HepG2 (cell line): Measurements from ENCODE around the gene UBL3. TPM values are rescaled to one million over a fixed set of nuclear protein-coding genes. Genes with fewer than 3 reads are reported as not detected.

Experiments used
- ATAC-seq: fragments of 200-7000 bp; cut with Tn5 transposase; 3 replicates; pipeline ENCODE4 v1.9.1; 2020; ENCODE audit warnings: mild to moderate bottlenecking, moderate library complexity
- BruUV-seq: library from RNA; stranded (reverse); fragments of 400-500 nt; replicated peaks from 2 replicates; lab custom pipeline; 2021; lab: Mats Ljungman, UMichigan
- CTCF ChIA-PET: fragments of 300-600 bp; formaldehyde crosslinking; extraction: SDS; loops from one replicate; lab custom pipeline; 2021; ENCODE audit warnings: low total read pairs, inconsistent platforms, low intra/inter-chr PET ratio; lab: Yijun Ruan, JAX
- POLR2A ChIA-PET: fragments of 350-600 bp; sonication (Branson Sonifier 250); formaldehyde crosslinking; loops from one replicate; lab custom pipeline; 2020; ENCODE audit warnings: antibody characterized with exemption, inconsistent platforms; lab: Yijun Ruan, JAX
- DNase-seq: peaks from one replicate; pipeline ENCODE4 v3.0.0-alpha.2; 2015; ENCODE audit warnings: low spot score
- FAIRE-seq: peaks from 3 replicates; lab custom pipeline; 2011; peaks lifted over from hg19 to GRCh38; lab: Jason Lieb, UNC
- H2AFZ ChIP-seq: one replicate; pipeline ENCODE4 v1.6.1; 2011; ENCODE audit warnings: low read length, inconsistent platforms
- H3K27ac ChIP-seq: fragments of 300-600 bp; 3 replicates; pipeline ENCODE4 v1.8.0; 2011; ENCODE audit warnings: mixed run types, mild to moderate bottlenecking, mixed read lengths, low read length, inconsistent platforms; ENCODE audit not compliant: insufficient read depth; ENCODE audit errors: extremely low read length
- H3K27me3 ChIP-seq, 2 experiments: fragments of 200-600 bp in 1 of 2; 2 replicates in 1 of 2; 3 replicates in 1 of 2; pipeline versions ENCODE4 v1.6.0 to v1.8.0; 2011; ENCODE audit warnings: low read length in 2 of 2, mild to moderate bottlenecking in 2 of 2, moderate library complexity in 2 of 2, inconsistent platforms in 1 of 2; ENCODE audit not compliant: insufficient read depth in 2 of 2, control insufficient read depth in 1 of 2
- H3K36me3 ChIP-seq, 2 experiments: fragments of 200-600 bp in 1 of 2; replicated peaks in 1 of 2; 2 replicates in 1 of 2; 3 replicates in 1 of 2; pipeline versions ENCODE4 v1.5.1 to v1.8.0; 2011; ENCODE audit warnings: low read length in 2 of 2, inconsistent platforms in 1 of 2; ENCODE audit not compliant: insufficient read depth in 2 of 2, control insufficient read depth in 1 of 2
- H3K4me1 ChIP-seq: 2 replicates; pipeline ENCODE4 v1.5.1; 2012; ENCODE audit warnings: low read length, inconsistent platforms; ENCODE audit not compliant: insufficient read depth
- H3K4me2 ChIP-seq: 2 replicates; pipeline ENCODE4 v1.6.0; 2011; ENCODE audit warnings: low read depth, low read length, inconsistent platforms
- H3K4me3 ChIP-seq, 3 experiments: fragments of 200-600 bp in 1 of 3; sonication (generic), shearing (Covaris generic) in 1 of 3; replicated peaks in 1 of 3; 2 replicates each; pipeline ENCODE4 v1.5.1; 2011 to 2016; ENCODE audit warnings: low read length in 3 of 3, inconsistent platforms in 2 of 3, low read depth in 2 of 3, mild to moderate bottlenecking in 2 of 3, control low read depth in 1 of 3, mixed read lengths in 1 of 3; ENCODE audit not compliant: insufficient read depth in 1 of 3
- H3K79me2 ChIP-seq: one replicate; pipeline ENCODE4 v1.6.1; 2011; ENCODE audit warnings: low read length, inconsistent platforms; ENCODE audit not compliant: insufficient read depth
- H3K9ac ChIP-seq: 2 replicates; pipeline ENCODE4 v1.6.0; 2011; ENCODE audit warnings: mild to moderate bottlenecking, low read depth, low read length, inconsistent platforms; ENCODE audit not compliant: insufficient read depth
- H3K9me3 ChIP-seq: 2 replicates; pipeline ENCODE4 v1.5.1; 2012; ENCODE audit warnings: mild to moderate bottlenecking, low read length
- H4K20me1 ChIP-seq: 2 replicates; pipeline ENCODE4 v1.6.0; 2011; ENCODE audit warnings: inconsistent platforms, mild to moderate bottlenecking, low read length, moderate library complexity; ENCODE audit not compliant: insufficient read depth
- CCDC6 ChIP-seq: sonication (generic); formaldehyde crosslinking; IDR thresholded peaks from 2 replicates; pipeline ENCODE4 v1.8.1; 2022; ENCODE audit warnings: mild to moderate bottlenecking, missing genetic modification reagents, moderate library complexity
- FOXP1 ChIP-seq, 2 experiments: fragments of 450-650 bp in 1 of 2; IDR thresholded peaks; 2 replicates each; pipeline ENCODE4 v1.6.1; 2017 to 2018; ENCODE audit warnings: antibody characterized with exemption in 1 of 2
- KLF6 ChIP-seq: IDR thresholded peaks from 2 replicates; pipeline ENCODE4 v1.8.0; 2016; ENCODE audit warnings: missing biosample characterization, missing genetic modification reagents
- RAD51 ChIP-seq: fragments of 450-650 bp; IDR thresholded peaks from 2 replicates; pipeline ENCODE4 v1.6.1; 2016; ENCODE audit warnings: borderline replicate concordance
- RNF2 ChIP-seq: fragments of 450-650 bp; conservative IDR thresholded peaks from 2 replicates; pipeline ENCODE4 v1.6.1; 2016; ENCODE audit warnings: low read depth
- ZNF326 ChIP-seq: sonication (generic); formaldehyde crosslinking; IDR thresholded peaks from 2 replicates; pipeline ENCODE4 v1.4.0; 2020; ENCODE audit warnings: missing genetic modification reagents, borderline replicate concordance
- ZNF772 ChIP-seq: sonication (generic); formaldehyde crosslinking; IDR thresholded peaks from 2 replicates; pipeline ENCODE4 v1.5.0; 2020; ENCODE audit warnings: mild to moderate bottlenecking, missing genetic modification reagents
- ZNF883 ChIP-seq: sonication (generic); formaldehyde crosslinking; IDR thresholded peaks from 2 replicates; pipeline ENCODE4 v1.5.1; 2020; ENCODE audit warnings: mild to moderate bottlenecking, missing genetic modification reagents; ENCODE audit errors: not compliant biosample characterization
- WGBS: methylation state at CpG from one replicate; pipeline ENCODE4 v1.1.6; 2017; ENCODE audit warnings: low lambda C conversion rate; 5-methylcytosine and 5-hydroxymethylcytosine counted together
- in situ Hi-C: cut with HindIII; loops from 2 replicates; pipeline ENCODE4 v1.10.0; 2017; ENCODE audit warnings: low pct_unique_long_range_greater_than_20kb; ENCODE audit not compliant: extremely low pct_ligation_motif_present
- intact Hi-C: fragments of 100-400 bp; cut with micrococcal nuclease; formaldehyde crosslinking; loops from one replicate; pipeline ENCODE4 v1.10.0; 2022; ENCODE audit not compliant: unreplicated experiment
- polyA plus RNA-seq, 8 experiments: library from polyadenylated mRNA; depleted of rRNA in 3 of 8; stranded (reverse) in 7 of 8; unstranded in 1 of 8; fragments of >200 nt; fragmentation: Illumina TruSeq in 4 of 8; extraction: Trizol in 4 of 8; gene quantifications; 2 replicates each; pipeline versions ENCODE4 v1.2.1 to v1.2.3, GENCODE V29; 2011 to 2016; ENCODE audit warnings: low read depth in 4 of 8, missing spikeins in 1 of 8, mixed read lengths in 1 of 8; ENCODE audit not compliant: insufficient read depth in 1 of 8
- total RNA-seq, 5 experiments: library from RNA; depleted of rRNA; stranded (reverse); fragments of >200 nt; fragmentation: Illumina TruSeq; extraction: Trizol; gene quantifications; 2 replicates each; pipeline ENCODE4 v1.2.3, GENCODE V29; 2016; ENCODE audit warnings: low read depth in 1 of 5
- TF ChIP-seq, protein P1 (sequence below): sonication (generic); formaldehyde crosslinking; conservative IDR thresholded peaks from 2 replicates; pipeline ENCODE4 v1.8.0; 2022; ENCODE audit warnings: low read depth, missing genetic modification reagents
- TF ChIP-seq, protein P2 (sequence below): sonication (generic); formaldehyde crosslinking; IDR thresholded peaks from 2 replicates; pipeline ENCODE4 v1.4.0; 2020; ENCODE audit warnings: missing genetic modification reagents

UBL3 gene
- total and polyA plus RNA-seq, 2 of the 13 experiments (the other 11 are each of a cell fraction or from before 2014, with no cell fraction given) = 7.4 to 9.6 TPM

DNA sequence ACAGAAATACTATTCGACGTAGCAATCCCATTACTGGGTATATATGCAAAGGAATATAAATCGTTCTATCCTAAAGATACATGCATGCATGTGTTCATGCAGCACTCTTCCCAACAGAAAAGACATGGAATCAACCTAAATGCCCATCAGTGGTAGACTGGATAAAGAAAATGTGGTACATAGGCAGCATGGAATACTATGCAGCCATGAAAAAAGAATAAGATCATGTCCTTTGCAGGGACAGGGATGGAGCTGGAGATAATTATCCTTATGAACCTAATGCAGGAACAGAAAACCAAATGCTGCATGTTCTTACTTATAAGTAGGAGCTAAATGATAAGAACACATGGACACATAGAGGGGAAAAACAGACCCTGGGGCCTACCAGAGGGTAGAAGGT, 89.3 kb downstream of the UBL3 start:
- no peaks in the 10 kb centered on the region for H3K27me3 ChIP-seq
- H3K9me3 ChIP-seq = no peaks in the 10 kb centered on the region
- no peak overlapping the region for H3K9ac ChIP-seq
- peaks cover 8% of the 10 kb centered on the region for H3K4me1 ChIP-seq
- ChIA-PET POLR2A (no interaction called here), CTCF (no interaction called here)
- ATAC-seq = no peak
- 60% methylated on average over 3 of the region's 3 CpGs for WGBS
- no peaks in the 10 kb centered on the region for H3K36me3 ChIP-seq
- H2AFZ ChIP-seq = no peak overlapping the region
- H3K27ac ChIP-seq = no peak overlapping the region
- intact Hi-C loops (no loop called here), in situ Hi-C loops (no loop called here)
- no peaks in the 10 kb centered on the region for H3K79me2 ChIP-seq
- BruUV-seq = no TSS peak
- TF ChIP-seq, protein P1, sequence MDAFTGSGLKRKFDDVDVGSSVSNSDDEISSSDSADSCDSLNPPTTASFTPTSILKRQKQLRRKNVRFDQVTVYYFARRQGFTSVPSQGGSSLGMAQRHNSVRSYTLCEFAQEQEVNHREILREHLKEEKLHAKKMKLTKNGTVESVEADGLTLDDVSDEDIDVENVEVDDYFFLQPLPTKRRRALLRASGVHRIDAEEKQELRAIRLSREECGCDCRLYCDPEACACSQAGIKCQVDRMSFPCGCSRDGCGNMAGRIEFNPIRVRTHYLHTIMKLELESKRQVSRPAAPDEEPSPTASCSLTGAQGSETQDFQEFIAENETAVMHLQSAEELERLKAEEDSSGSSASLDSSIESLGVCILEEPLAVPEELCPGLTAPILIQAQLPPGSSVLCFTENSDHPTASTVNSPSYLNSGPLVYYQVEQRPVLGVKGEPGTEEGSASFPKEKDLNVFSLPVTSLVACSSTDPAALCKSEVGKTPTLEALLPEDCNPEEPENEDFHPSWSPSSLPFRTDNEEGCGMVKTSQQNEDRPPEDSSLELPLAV (CRISPR knock-in tag) = no peak
- TF ChIP-seq ZNF326 (CRISPR knock-in tag) (no peak), RNF2 (no peak), FOXP1 (IDR thresholded peaks at IDR 0.05) (no peak), FOXP1 (CRISPR knock-in tag; IDR thresholded peaks at IDR 0.05) (no peak)
- no peak overlapping the region for H3K4me2 ChIP-seq
- H3K4me3 ChIP-seq = no peak overlapping the region
- no peak for FAIRE-seq
- no peak for DNase-seq
- no peaks in the 10 kb centered on the region for H4K20me1 ChIP-seq

- POLR2A ChIA-PET = no interaction called here
- in situ Hi-C loops = no loop called here
- BruUV-seq = no TSS peak
Measured at GRCh38 chr13:29760544-29760943, 89.9 kb downstream of the UBL3 start.

More at GRCh38 chr13:29760544-29760943, 89.9 kb downstream of the UBL3 start:
- Histone ChIP-seq H3K36me3 (no peaks in the 10 kb centered on the region), H3K9me3 (no peaks in the 10 kb centered on the region), H3K9ac (no peak overlapping the region), H3K27ac (no peak overlapping the region), H4K20me1 (no peaks in the 10 kb centered on the region), H2AFZ (no peak overlapping the region), H3K4me3 (no peak overlapping the region), H3K4me1 (peaks cover 8% of the 10 kb centered on the region), H3K4me2 (no peak overlapping the region), H3K79me2 (no peaks in the 10 kb centered on the region), H3K27me3 (no peaks in the 10 kb centered on the region)
- CTCF ChIA-PET = no interaction called here
- DNase-seq = no peak
- no peak for ATAC-seq
- TF ChIP-seq RAD51 = no peak
- no peak for TF ChIP-seq CCDC6 (CRISPR knock-in tag)
- TF ChIP-seq, protein P2, sequence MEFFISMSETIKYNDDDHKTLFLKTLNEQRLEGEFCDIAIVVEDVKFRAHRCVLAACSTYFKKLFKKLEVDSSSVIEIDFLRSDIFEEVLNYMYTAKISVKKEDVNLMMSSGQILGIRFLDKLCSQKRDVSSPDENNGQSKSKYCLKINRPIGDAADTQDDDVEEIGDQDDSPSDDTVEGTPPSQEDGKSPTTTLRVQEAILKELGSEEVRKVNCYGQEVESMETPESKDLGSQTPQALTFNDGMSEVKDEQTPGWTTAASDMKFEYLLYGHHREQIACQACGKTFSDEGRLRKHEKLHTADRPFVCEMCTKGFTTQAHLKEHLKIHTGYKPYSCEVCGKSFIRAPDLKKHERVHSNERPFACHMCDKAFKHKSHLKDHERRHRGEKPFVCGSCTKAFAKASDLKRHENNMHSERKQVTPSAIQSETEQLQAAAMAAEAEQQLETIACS = no peak
- TF ChIP-seq ZNF883 (CRISPR knock-in tag) = no peak
- TF ChIP-seq ZNF772 (CRISPR knock-in tag) = no peak
- TF ChIP-seq KLF6 (CRISPR knock-in tag) = no peak
- 69% methylated on average over 3 of the region's 3 CpGs for WGBS
- no peak for FAIRE-seq
- intact Hi-C loops = no loop called here
